Epithelial cell of esophagus (primary cell): Measurements from ENCODE around the gene TMEM145.

Experiments used
- DNase-seq: peaks from one replicate; pipeline ENCODE4 v3.0.0; 2010; ENCODE audit warnings: low read depth
- H3K4me3 ChIP-seq: 2 replicates; pipeline ENCODE4 v1.5.1; 2011; ENCODE audit warnings: mild to moderate bottlenecking, low read length, control low read depth
- CTCF ChIP-seq: IDR thresholded peaks from 2 replicates; pipeline ENCODE4 v1.5.1; 2011; ENCODE audit warnings: low read depth, mild to moderate bottlenecking, low read length, control low read depth, inconsistent platforms; ENCODE audit not compliant: insufficient read depth; ENCODE audit errors: missing control alignments

TMEM145 gene

GRCh38 chr19:42303876-42304275 is 9.2 kb upstream of the TMEM145 start:
- H3K4me3 ChIP-seq, result no peak overlapping the region
- DNase-seq, result no peak
- no peak for TF ChIP-seq CTCF

- TF ChIP-seq CTCF, result no peak
- DNase-seq, result no peak
These were observed 6.5 kb upstream of the TMEM145 start for GRCh38 chr19:42306646-42307045.

GRCh38 chr19:42309686-42310085 is 3.4 kb upstream of the TMEM145 start:
- TF ChIP-seq CTCF, result no peak
- H3K4me3 ChIP-seq, result no peak overlapping the region
- no peak for DNase-seq

More at GRCh38 chr19:42306646-42307045, 6.5 kb upstream of the TMEM145 start:
- H3K4me3 ChIP-seq, result no peak overlapping the region

- H3K4me3 ChIP-seq, result no peak overlapping the region
- peak; percentile 34 for TF ChIP-seq CTCF
- DNase-seq, result peak; percentile 38
These were observed 1.5 kb upstream of the TMEM145 start for GRCh38 chr19:42311657-42312056.

GRCh38 chr19:42312370-42312769 is 739 bp upstream of the TMEM145 start:
- no peak overlapping the region for H3K4me3 ChIP-seq
- TF ChIP-seq CTCF, result no peak
- DNase-seq, result no peak

- H3K4me3 ChIP-seq, result no peak overlapping the region
- DNase-seq, result no peak
- peak; percentile 19 for TF ChIP-seq CTCF
These were observed 989 bp downstream of the TMEM145 start for GRCh38 chr19:42313840-42314755.

GRCh38 chr19:42315024-42315423 is 1.9 kb downstream of the TMEM145 start:
- no peak for DNase-seq
- TF ChIP-seq CTCF, result no peak
- no peak overlapping the region for H3K4me3 ChIP-seq
